Loucy (cell line): ENCODE measurements around the gene KRT33B.
"Not testable (repeated sequence)": the region's sequence is repeated elsewhere in the genome, so short reads cannot be mapped to it uniquely, and the experiment has no call there.

ENCODE experiments used
- H2AFZ ChIP-seq: fragments of 200-600 bp; sonication (generic); 2 replicates; pipeline ENCODE4 v1.6.0; 2016; ENCODE audit warnings: antibody characterized with exemption, mild to moderate bottlenecking, low read length, moderate library complexity
- H3F3A ChIP-seq: fragments of 200-600 bp; 2 replicates; pipeline ENCODE4 v1.6.0; 2016; ENCODE audit warnings: antibody characterized with exemption, low read depth, mild to moderate bottlenecking
- H3K27me3 ChIP-seq: fragments of 200-600 bp; sonication (generic); 2 replicates; pipeline ENCODE4 v1.6.1; 2014; ENCODE audit warnings: low read length, mild to moderate bottlenecking; ENCODE audit not compliant: insufficient read depth, poor library complexity, severe bottlenecking
- H3K36me3 ChIP-seq: fragments of 200-600 bp; sonication (generic); 2 replicates; pipeline ENCODE4 v1.6.1; 2016; ENCODE audit warnings: low read length; ENCODE audit not compliant: insufficient read depth
- H3K4me1 ChIP-seq: fragments of 200-600 bp; sonication (generic); 2 replicates; pipeline ENCODE4 v1.5.1; 2014; ENCODE audit warnings: low read length, mild to moderate bottlenecking; ENCODE audit not compliant: insufficient read depth, poor library complexity, severe bottlenecking
- H3K4me2 ChIP-seq: fragments of 200-600 bp; sonication (generic); 2 replicates; pipeline ENCODE4 v1.6.0; 2014; ENCODE audit warnings: antibody characterized with exemption, low read length, low read depth, mild to moderate bottlenecking; ENCODE audit not compliant: poor library complexity, severe bottlenecking
- H3K4me3 ChIP-seq: fragments of 200-600 bp; sonication (generic); 2 replicates; pipeline ENCODE4 v1.5.1; 2014; ENCODE audit warnings: low read length, mild to moderate bottlenecking, mixed read lengths; ENCODE audit not compliant: poor library complexity, severe bottlenecking
- H3K79me2 ChIP-seq: fragments of 200-600 bp; sonication (generic); 2 replicates; pipeline ENCODE4 v1.6.1; 2014; ENCODE audit warnings: low read length; ENCODE audit not compliant: insufficient read depth
- H3K9ac ChIP-seq: fragments of 200-600 bp; sonication (generic); 2 replicates; pipeline ENCODE4 v1.6.0; 2014; ENCODE audit warnings: mild to moderate bottlenecking, low read depth, low read length, moderate library complexity; ENCODE audit not compliant: poor library complexity, severe bottlenecking
- H3K9me2 ChIP-seq: fragments of 200-600 bp; sonication (generic); replicated peaks from 2 replicates; pipeline ENCODE4 v1.6.1; 2016; ENCODE audit warnings: low read depth, low read length, mixed read lengths
- H3K9me3 ChIP-seq: fragments of 200-600 bp; sonication (generic); 2 replicates; pipeline ENCODE4 v1.6.1; 2014; ENCODE audit warnings: mild to moderate bottlenecking, antibody characterized with exemption, low read length, low read depth; ENCODE audit not compliant: insufficient read depth
- H4K20me1 ChIP-seq: fragments of 200-600 bp; sonication (generic); 2 replicates; pipeline ENCODE4 v1.6.0; 2014; ENCODE audit warnings: antibody characterized with exemption, low read length, mild to moderate bottlenecking; ENCODE audit not compliant: insufficient read depth, poor library complexity, severe bottlenecking
- EZH2phosphoT487 ChIP-seq: fragments of 200-600 bp; IDR thresholded peaks from 2 replicates; pipeline ENCODE4 v1.6.1; 2018; ENCODE audit warnings: antibody characterized with exemption, mild to moderate bottlenecking, moderate library complexity, borderline replicate concordance
- TF ChIP-seq, protein P1 (sequence below): fragments of 200-600 bp; sonication (generic); conservative IDR thresholded peaks from 2 replicates; pipeline ENCODE4 v1.5.1; 2014; ENCODE audit warnings: mild to moderate bottlenecking, antibody characterized with exemption, low read length

KRT33B gene

DNA sequence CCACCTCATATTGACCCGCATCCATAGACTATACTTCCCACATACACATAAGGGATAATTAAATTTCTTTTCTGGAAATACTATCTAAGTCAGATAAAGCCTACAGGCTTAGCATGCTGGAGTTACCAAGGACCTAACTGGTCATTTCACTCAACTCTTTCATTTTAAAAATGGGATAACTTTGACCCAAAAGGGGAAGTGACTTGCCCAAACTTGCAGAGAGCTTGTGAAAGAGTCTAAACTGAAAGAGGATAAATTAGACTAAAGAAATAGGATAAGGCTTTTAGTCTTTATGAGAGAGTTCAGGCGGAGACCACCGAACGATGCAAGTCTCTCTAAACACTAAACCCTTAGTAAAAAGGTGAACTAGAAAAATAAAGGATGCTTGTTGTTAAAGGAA, 15.1 kb downstream of the KRT33B start:
- no peak overlapping the region for H3K4me2 ChIP-seq
- peaks cover 5% of the 10 kb centered on the region for H3K27me3 ChIP-seq
- H3K4me3 ChIP-seq: no peak overlapping the region
- no peaks in the 10 kb centered on the region for H3K9me3 ChIP-seq
- no peaks in the 10 kb centered on the region for H3K9me2 ChIP-seq
- no peak for TF ChIP-seq EZH2phosphoT487
- TF ChIP-seq, protein P1, sequence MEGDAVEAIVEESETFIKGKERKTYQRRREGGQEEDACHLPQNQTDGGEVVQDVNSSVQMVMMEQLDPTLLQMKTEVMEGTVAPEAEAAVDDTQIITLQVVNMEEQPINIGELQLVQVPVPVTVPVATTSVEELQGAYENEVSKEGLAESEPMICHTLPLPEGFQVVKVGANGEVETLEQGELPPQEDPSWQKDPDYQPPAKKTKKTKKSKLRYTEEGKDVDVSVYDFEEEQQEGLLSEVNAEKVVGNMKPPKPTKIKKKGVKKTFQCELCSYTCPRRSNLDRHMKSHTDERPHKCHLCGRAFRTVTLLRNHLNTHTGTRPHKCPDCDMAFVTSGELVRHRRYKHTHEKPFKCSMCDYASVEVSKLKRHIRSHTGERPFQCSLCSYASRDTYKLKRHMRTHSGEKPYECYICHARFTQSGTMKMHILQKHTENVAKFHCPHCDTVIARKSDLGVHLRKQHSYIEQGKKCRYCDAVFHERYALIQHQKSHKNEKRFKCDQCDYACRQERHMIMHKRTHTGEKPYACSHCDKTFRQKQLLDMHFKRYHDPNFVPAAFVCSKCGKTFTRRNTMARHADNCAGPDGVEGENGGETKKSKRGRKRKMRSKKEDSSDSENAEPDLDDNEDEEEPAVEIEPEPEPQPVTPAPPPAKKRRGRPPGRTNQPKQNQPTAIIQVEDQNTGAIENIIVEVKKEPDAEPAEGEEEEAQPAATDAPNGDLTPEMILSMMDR: no peak
- no peak overlapping the region for H3K9ac ChIP-seq
- no peaks in the 10 kb centered on the region for H3K4me1 ChIP-seq
- H3K79me2 ChIP-seq: no peaks in the 10 kb centered on the region
- H3K36me3 ChIP-seq: no peaks in the 10 kb centered on the region
- H3F3A ChIP-seq: no peaks in the 10 kb centered on the region
- H2AFZ ChIP-seq: no peak overlapping the region
- no peaks in the 10 kb centered on the region for H4K20me1 ChIP-seq

- H3K9me2 ChIP-seq: no peaks in the 10 kb centered on the region
- no peak overlapping the region for H3K4me2 ChIP-seq
- no peak overlapping the region for H2AFZ ChIP-seq
- no peaks in the 10 kb centered on the region for H4K20me1 ChIP-seq
- no peaks in the 10 kb centered on the region for H3K9me3 ChIP-seq
- no peaks in the 10 kb centered on the region for H3K79me2 ChIP-seq
- no peak for TF ChIP-seq EZH2phosphoT487
- TF ChIP-seq, protein P1: no peak
- H3K27me3 ChIP-seq: peaks cover 3% of the 10 kb centered on the region
- H3K4me1 ChIP-seq: no peaks in the 10 kb centered on the region
- H3K36me3 ChIP-seq: no peaks in the 10 kb centered on the region
- H3K9ac ChIP-seq: no peak overlapping the region
- no peaks in the 10 kb centered on the region for H3F3A ChIP-seq
- no peak overlapping the region for H3K4me3 ChIP-seq
Observed at GRCh38 chr17:41352597-41353366, 16.8 kb downstream of the KRT33B start.

DNA sequence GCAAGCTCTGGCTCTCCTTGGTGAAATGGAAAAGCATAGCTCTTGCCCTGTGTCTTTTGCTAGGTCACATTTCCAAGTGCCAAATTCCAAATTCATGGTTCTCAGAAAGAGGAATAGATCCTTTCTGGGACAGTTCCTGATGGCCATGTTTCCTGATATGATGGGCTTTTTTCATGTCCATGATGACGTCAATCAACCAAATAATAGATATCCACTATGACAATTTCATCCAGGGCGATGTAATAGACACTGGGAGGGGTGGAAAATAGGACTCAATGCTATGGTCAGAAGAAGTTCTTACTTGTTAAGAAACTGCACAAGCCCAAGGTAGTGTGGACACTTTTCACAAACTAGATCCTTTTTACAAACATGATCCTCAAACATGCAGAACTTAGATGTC, 18.4 kb downstream of the KRT33B start:
- Histone ChIP-seq H3K9ac (no peak overlapping the region), H3K36me3 (no peaks in the 10 kb centered on the region), H3K27me3 (no peaks in the 10 kb centered on the region), H3K9me3 (no peaks in the 10 kb centered on the region), H4K20me1 (no peaks in the 10 kb centered on the region), H3K4me2 (no peak overlapping the region), H3K79me2 (no peaks in the 10 kb centered on the region), H2AFZ (no peak overlapping the region), H3K4me3 (no peak overlapping the region), H3K4me1 (no peaks in the 10 kb centered on the region), H3K9me2 (no peaks in the 10 kb centered on the region), H3F3A (no peaks in the 10 kb centered on the region)
- no peak for TF ChIP-seq EZH2phosphoT487
- TF ChIP-seq, protein P1: no peak

- H3K9ac ChIP-seq, H3K36me3 ChIP-seq, H3K79me2 ChIP-seq, H3K9me3 ChIP-seq, H3K4me2 ChIP-seq, H2AFZ ChIP-seq, H3K4me3 ChIP-seq, H4K20me1 ChIP-seq, H3F3A ChIP-seq, H3K4me1 ChIP-seq, H3K27me3 ChIP-seq, H3K9me2 ChIP-seq: not testable (repeated sequence)
Observed at GRCh38 chr17:41350381-41350878, 19.2 kb downstream of the KRT33B start, which contains the start of gene KRT33A. Gene KRT33A, minus strand, starts transcription at chr17:41350828. Its CDS starts 61 bp downstream, at chr17:41350767.
